GM12878 (cell line): Measurements from ENCODE around the gene IKZF1. TPM values are rescaled to one million over a fixed set of nuclear protein-coding genes. Genes with fewer than 3 reads are reported as not detected.

Experiments used
- ATAC-seq: fragments of 200-7000 bp; cut with Tn5 transposase; 3 replicates; pipeline ENCODE4 v1.9.1; 2020; ENCODE audit warnings: mild to moderate bottlenecking, moderate library complexity
- BruUV-seq: library from RNA; stranded (reverse); fragments of 400-500 nt; replicated peaks from 2 replicates; lab custom pipeline; 2021; lab: Mats Ljungman, UMichigan
- CTCF ChIA-PET: fragments of 300-600 bp; sonication (Branson Sonifier 250); formaldehyde crosslinking; extraction: SDS; loops from one replicate; lab custom pipeline; 2021; ENCODE audit warnings: inconsistent platforms; lab: Yijun Ruan, JAX
- POLR2A ChIA-PET: fragments of 350-600 bp; formaldehyde crosslinking; extraction: SDS; loops from one replicate; lab custom pipeline; 2021; ENCODE audit warnings: inconsistent platforms; lab: Charles Lee
- RAD21 ChIA-PET: fragments of 300-600 bp; sonication (Branson Sonifier 250); formaldehyde crosslinking; loops from one replicate; lab custom pipeline; 2023; ENCODE audit warnings: antibody characterized with exemption; ENCODE audit not compliant: unreplicated experiment; lab: Charles Lee
- SMC1A ChIA-PET: fragments of 300-600 bp; sonication (Branson Sonifier 250); formaldehyde crosslinking; loops from one replicate; lab custom pipeline; 2023; ENCODE audit not compliant: unreplicated experiment, uncharacterized antibody; lab: Charles Lee
- DNase-seq: peaks from one replicate; pipeline ENCODE4 v3.0.0-alpha.2; 2011; ENCODE audit warnings: low read depth, low spot score
- FAIRE-seq: peaks from 3 replicates; lab custom pipeline; 2011; peaks lifted over from hg19 to GRCh38; lab: Jason Lieb, UNC
- H2AFZ ChIP-seq: 2 replicates; pipeline ENCODE4 v1.6.0; 2011; ENCODE audit warnings: low read depth, low read length, control low read depth; ENCODE audit not compliant: control insufficient read depth
- H3K27ac ChIP-seq: 2 replicates; pipeline ENCODE4 v1.5.1; 2011; ENCODE audit warnings: control low read depth; ENCODE audit not compliant: control insufficient read depth, insufficient read depth
- H3K27me3 ChIP-seq, 2 experiments: replicated peaks in 1 of 2; 2 replicates each; pipeline versions ENCODE4 v1.6.0 to v1.6.1; 2011; ENCODE audit warnings: low read length in 1 of 2; ENCODE audit not compliant: control insufficient read depth in 2 of 2, insufficient read depth in 2 of 2
- H3K36me3 ChIP-seq, 2 experiments: 2 replicates each; pipeline ENCODE4 v1.5.1; 2011; ENCODE audit warnings: low read length in 1 of 2; ENCODE audit not compliant: control insufficient read depth in 2 of 2, insufficient read depth in 2 of 2
- H3K4me1 ChIP-seq: 2 replicates; pipeline ENCODE4 v1.6.1; 2011; ENCODE audit warnings: mild to moderate bottlenecking, low read length, moderate library complexity, mixed read lengths; ENCODE audit not compliant: control insufficient read depth, insufficient read depth
- H3K4me2 ChIP-seq: 2 replicates; pipeline ENCODE4 v1.6.0; 2011; ENCODE audit warnings: control low read depth; ENCODE audit not compliant: control insufficient read depth, insufficient read depth
- H3K4me3 ChIP-seq: fragments of 200-600 bp; sonication (generic); 2 replicates; pipeline ENCODE4 v1.5.1; 2016
- H3K79me2 ChIP-seq: 2 replicates; pipeline ENCODE4 v1.6.0; 2011; ENCODE audit warnings: low read length; ENCODE audit not compliant: control insufficient read depth, insufficient read depth
- H3K9ac ChIP-seq: 2 replicates; pipeline ENCODE4 v1.8.0; 2011; ENCODE audit warnings: low read length, control low read depth, mixed read lengths; ENCODE audit not compliant: control insufficient read depth, insufficient read depth
- H3K9me3 ChIP-seq: replicated peaks from 3 replicates; pipeline ENCODE4 v1.5.1; 2011; ENCODE audit warnings: mild to moderate bottlenecking, low read length; ENCODE audit not compliant: control insufficient read depth, insufficient read depth
- H4K20me1 ChIP-seq: 2 replicates; pipeline ENCODE4 v1.6.0; 2011; ENCODE audit not compliant: control insufficient read depth, insufficient read depth
- ATF2 ChIP-seq: IDR thresholded peaks from 2 replicates; pipeline ENCODE4 v1.6.1; 2012; ENCODE audit warnings: low read length, inconsistent platforms
- BHLHE40 ChIP-seq, 2 experiments: fragments of 450-650 bp in 1 of 2; IDR thresholded peaks; 2 replicates each; pipeline ENCODE4 v1.6.1; 2011 to 2017; ENCODE audit warnings: low read depth in 2 of 2, borderline replicate concordance in 1 of 2, improper control_type of control experiment in 1 of 2, low read length in 1 of 2, mild to moderate bottlenecking in 1 of 2
- ETV6 ChIP-seq, 2 experiments: fragments of 450-650 bp in 1 of 2; IDR thresholded peaks in 1 of 2; conservative IDR thresholded peaks in 1 of 2; 2 replicates each; pipeline ENCODE4 v1.6.1; 2014; ENCODE audit warnings: antibody characterized with exemption in 1 of 2, borderline replicate concordance in 1 of 2, low read depth in 1 of 2, mild to moderate bottlenecking in 1 of 2, moderate library complexity in 1 of 2
- HSF1 ChIP-seq: fragments of 150-350 bp; IDR thresholded peaks from 2 replicates; pipeline ENCODE4 v1.6.1; 2014; ENCODE audit warnings: mild to moderate bottlenecking, low read depth, low read length
- MEF2A ChIP-seq: IDR thresholded peaks from 2 replicates; pipeline ENCODE4 v1.6.1; 2011; ENCODE audit warnings: low read depth, mild to moderate bottlenecking, low read length, moderate library complexity; ENCODE audit not compliant: insufficient read depth
- MYB ChIP-seq: fragments of 150-350 bp; IDR thresholded peaks from 2 replicates; pipeline ENCODE4 v1.6.1; 2014; ENCODE audit warnings: mild to moderate bottlenecking, low read depth, low read length, borderline replicate concordance
- NFYA ChIP-seq: IDR thresholded peaks from 2 replicates; pipeline ENCODE4 v1.6.1; 2011; ENCODE audit warnings: low read depth, mild to moderate bottlenecking, low read length, improper control_type of control experiment, borderline replicate concordance
- RBBP5 ChIP-seq: fragments of 200-600 bp; sonication (generic); conservative IDR thresholded peaks from 2 replicates; pipeline ENCODE4 v1.6.1; 2016
- SIN3A ChIP-seq: IDR thresholded peaks from 2 replicates; pipeline ENCODE4 v1.6.1; 2012; ENCODE audit warnings: low read depth, low read length, improper control_type of control experiment
- SMAD1 ChIP-seq: fragments of 450-650 bp; IDR thresholded peaks from 2 replicates; pipeline ENCODE4 v1.6.1; 2018; ENCODE audit warnings: mild to moderate bottlenecking, low read depth; ENCODE audit not compliant: partially characterized antibody
- ZBTB40 ChIP-seq: fragments of 450-650 bp; IDR thresholded peaks from 2 replicates; pipeline ENCODE4 v1.6.1; 2016; ENCODE audit warnings: mild to moderate bottlenecking, moderate library complexity, borderline replicate concordance
- ZNF687 ChIP-seq: fragments of 450-650 bp; IDR thresholded peaks from 2 replicates; pipeline ENCODE4 v1.6.1; 2017; ENCODE audit warnings: mild to moderate bottlenecking, moderate library complexity
- WGBS: methylation state at CpG from one replicate; pipeline ENCODE4 v1.1.6; 2016; ENCODE audit warnings: low lambda C conversion rate; ENCODE audit not compliant: insufficient replicate concordance, insufficient coverage; ENCODE audit errors: missing lambda C conversion rate; 5-methylcytosine and 5-hydroxymethylcytosine counted together
- in situ Hi-C: fragments of 300-500 bp; cut with MboI; formaldehyde crosslinking; loops from 9 replicates; pipeline ENCODE4 v1.14.3; 2018; ENCODE audit warnings: mixed read lengths
- intact Hi-C: fragments of 100-400 bp; cut with micrococcal nuclease; formaldehyde crosslinking; loops from one replicate; pipeline ENCODE4 v1.14.2; 2022; ENCODE audit not compliant: unreplicated experiment
- polyA plus RNA-seq, 11 experiments: library from polyadenylated mRNA; depleted of rRNA in 4 of 11; unstranded in 6 of 11; stranded (reverse) in 5 of 11; fragments of >200 nt; fragmentation: Nextera tagmentation in 4 of 11; fragmentation: Illumina TruSeq in 1 of 11; extraction: Ambion mirVana in 4 of 11; extraction: Trizol in 1 of 11; gene quantifications; 1 replicate in 1 of 11; 2 replicates in 10 of 11; pipeline versions ENCODE4 v1.2.1 to v1.2.3, GENCODE V29; 2011 to 2016; ENCODE audit warnings: inconsistent platforms in 2 of 11, missing spikeins in 2 of 11, low read depth in 1 of 11
- total RNA-seq, 4 experiments: library from RNA; depleted of rRNA in 3 of 4; stranded (reverse); fragments of >200 nt in 3 of 4; fragmentation: Illumina TruSeq in 1 of 4; extraction: Trizol in 1 of 4; gene quantifications; 2 replicates each; pipeline versions ENCODE4 v1.2.1 to v1.2.3, GENCODE V29; 2013 to 2021

Gene IKZF1
- total and polyA plus RNA-seq, 10 of the 15 experiments (the other 5 are each of a cell fraction or from before 2014, with no cell fraction given): 27.2 to 125 (median 71.6) TPM

- FAIRE-seq (no peak), DNase-seq (no peak), ATAC-seq (no peak)
- H3K79me2 ChIP-seq: no peaks in the 10 kb centered on the region
- no peaks in the 10 kb centered on the region for H3K9me3 ChIP-seq
- BruUV-seq: no TSS peak
- H4K20me1 ChIP-seq: no peaks in the 10 kb centered on the region
- ChIA-PET POLR2A (interaction anchor here (1.2 kb wide), 1 partner anchor 22 kb away, joined by 3 read pairs; no protein-coding TSS in a partner anchor), RAD21 (interaction anchor here (0.6 to 2.6 kb wide), 4 partner anchors 50 to 273 kb away, joined by 3 to 8 read pairs (median 4); no protein-coding TSS in a partner anchor), SMC1A (interaction anchor here (0.7 to 18.0 kb wide), 7 partner anchors 19 to 142 kb away, joined by 3 to 356 read pairs (median 4); partner anchors contain the start of gene IKZF1), CTCF (interaction anchor here (0.8 to 4.8 kb wide), 4 partner anchors 7 to 56 kb away, joined by 3 to 21 read pairs (median 3); no protein-coding TSS in a partner anchor)
- H3K27ac ChIP-seq: no peak overlapping the region
- H3K27me3 ChIP-seq: no peaks in the 10 kb centered on the region
- no peak overlapping the region for H3K9ac ChIP-seq
- WGBS: 100% methylated on average over 1 of the region's 1 CpG
- no peak overlapping the region for H3K4me3 ChIP-seq
- in situ Hi-C loops (no loop called here), intact Hi-C loops (no loop called here)
- H2AFZ ChIP-seq: no peak overlapping the region
- peaks cover 44% of the 10 kb centered on the region for H3K4me1 ChIP-seq
- no peaks in the 10 kb centered on the region for H3K36me3 ChIP-seq
- no peak overlapping the region for H3K4me2 ChIP-seq
- TF ChIP-seq MEF2A: no peak
- TF ChIP-seq ZNF687: no peak
- no peak for TF ChIP-seq NFYA
- no peak for TF ChIP-seq ATF2
- TF ChIP-seq MYB: no peak
- no peak for TF ChIP-seq RBBP5
- no peak for TF ChIP-seq HSF1
- TF ChIP-seq SMAD1: no peak
- no peak for TF ChIP-seq BHLHE40 (IDR thresholded peaks at IDR 0.05; ENCODE audit: borderline replicate concordance in 1 of 2, low read depth in 2 of 2, low read length in 1 of 2)
- no peak for TF ChIP-seq ZBTB40
- TF ChIP-seq SIN3A: no peak
- no peak for TF ChIP-seq ETV6 (conservative IDR thresholded peaks at IDR 0.05 in 1 of 2, IDR thresholded peaks at IDR 0.05 in 1 of 2; ENCODE audit: borderline replicate concordance in 1 of 2, low read depth in 1 of 2)
These were observed 42.9 kb upstream of the IKZF1 start for GRCh38 chr7:50261593-50261992.
